Activated T-cell treated with anti-CD3 and anti-CD28 coated beads, Interleukin-2, amount 50 U/mL, for 4 hours (primary cell): ENCODE data around the gene SBNO2. TPM values are rescaled to one million over a fixed set of nuclear protein-coding genes. Genes with fewer than 3 reads are reported as not detected.

Source experiments
- total RNA-seq, 3 donors: library from RNA; stranded (reverse); gene quantifications; one replicate each; pipeline ENCODE4 v1.2.1, GENCODE V29; 2021

Gene SBNO2
- total RNA-seq, 3 donors from 2014 or later, result 134 to 140 (median 139) TPM

Other genes starting within 250 kb of the SBNO2 start
- 10 to 100 TPM in 1 of 3 donors, 1 to 10 TPM in 2; 7.3 to 13.2 (median 10.0) TPM for gene ARID3A, start 248.2 kb downstream of the SBNO2 start, total RNA-seq
- 100 to 1,000 TPM; 163 to 217 (median 199) TPM for gene WDR18, start 189.9 kb downstream of the SBNO2 start, total RNA-seq
- gene GRIN3B, start 173.8 kb downstream of the SBNO2 start, total RNA-seq, result under 1 TPM; 0.05 to 0.19 (median 0.08) TPM
- 100 to 1,000 TPM; 197 to 210 (median 204) TPM for gene TMEM259, start 153.1 kb downstream of the SBNO2 start, total RNA-seq
- gene RNU6-2, start 152.7 kb downstream of the SBNO2 start, total RNA-seq, result not detected
- gene CNN2, start 147.7 kb downstream of the SBNO2 start, total RNA-seq, result 10 to 100 TPM; 52.3 to 69.3 (median 57.8) TPM
- 1 to 10 TPM; 7.1 to 8.7 (median 8.6) TPM for gene ABCA7, start 134.2 kb downstream of the SBNO2 start, total RNA-seq
- gene ARHGAP45, start 107.1 kb downstream of the SBNO2 start, total RNA-seq, result 100 to 1,000 TPM; 128 to 133 (median 133) TPM
- gene POLR2E, start 78.9 kb downstream of the SBNO2 start, total RNA-seq, result 100 to 1,000 TPM; 303 to 380 (median 323) TPM
- 100 to 1,000 TPM; 148 to 165 (median 162) TPM for gene GPX4, start 70.3 kb downstream of the SBNO2 start, total RNA-seq
- 10 to 100 TPM; 64.4 to 72.0 (median 69.8) TPM for gene STK11, start 31.5 kb upstream of the SBNO2 start, total RNA-seq
- 1 to 10 TPM in 2 of 3 donors, under 1 TPM in 1; 0.63 to 1.4 (median 1.1) TPM for gene CBARP, start 63.7 kb upstream of the SBNO2 start, total RNA-seq
- gene ATP5F1D, start 67.5 kb upstream of the SBNO2 start, total RNA-seq, result 100 to 1,000 TPM; 259 to 434 (median 312) TPM
- 10 to 100 TPM; 63.2 to 70.0 (median 68.7) TPM for gene MIDN, start 74.3 kb upstream of the SBNO2 start, total RNA-seq
- gene CIRBP, start 95.1 kb upstream of the SBNO2 start, total RNA-seq, result 100 to 1,000 TPM; 269 to 294 (median 285) TPM
- 100 to 1,000 TPM; 189 to 199 (median 194) TPM for gene FAM174C, start 101.3 kb upstream of the SBNO2 start, total RNA-seq
- not detected for gene EFNA2, start 111.6 kb upstream of the SBNO2 start, total RNA-seq
- gene NDUFS7, start 209.6 kb upstream of the SBNO2 start, total RNA-seq, result 100 to 1,000 TPM; 124 to 142 (median 137) TPM
- 10 to 100 TPM; 16.0 to 25.9 (median 23.1) TPM for gene GAMT, start 227.3 kb upstream of the SBNO2 start, total RNA-seq
- gene DAZAP1, start 233.3 kb upstream of the SBNO2 start, total RNA-seq, result 100 to 1,000 TPM; 296 to 322 (median 303) TPM